BJ (cell line): ENCODE data around the gene CNTN1. TPM values are rescaled to one million over a fixed set of nuclear protein-coding genes. Genes with fewer than 3 reads are reported as not detected.

Experiments used
- CTCF ChIA-PET: fragments of 350-600 bp; formaldehyde crosslinking; extraction: SDS; loops from one replicate; lab custom pipeline; 2021; ENCODE audit warnings: antibody characterized with exemption, inconsistent platforms; lab: Yijun Ruan, JAX
- POLR2A ChIA-PET: fragments of 300-600 bp; sonication (Branson Sonifier 250); formaldehyde crosslinking; extraction: SDS; loops from one replicate; lab custom pipeline; 2021; ENCODE audit warnings: antibody characterized with exemption; lab: Charles Lee
- DNase-seq: peaks from one replicate; pipeline ENCODE4 v3.0.0-alpha.2; 2011; ENCODE audit warnings: low read depth
- H3K27me3 ChIP-seq: 2 replicates; pipeline ENCODE4 v1.6.0; 2011; ENCODE audit warnings: low read length; ENCODE audit not compliant: control insufficient read depth, insufficient read depth
- H3K36me3 ChIP-seq: 2 replicates; pipeline ENCODE4 v1.5.1; 2011; ENCODE audit warnings: low read length; ENCODE audit not compliant: control insufficient read depth, insufficient read depth
- H3K4me3 ChIP-seq: 2 replicates; pipeline ENCODE4 v1.5.1; 2011; ENCODE audit warnings: low read depth, mild to moderate bottlenecking, control low read depth, low read length
- polyA plus RNA-seq: library from polyadenylated mRNA; depleted of rRNA; stranded (reverse); fragments of >200 nt; gene quantifications from 2 replicates; pipeline ENCODE4 v1.2.3, GENCODE V29; 2011
- TF ChIP-seq, protein P1 (sequence below): IDR thresholded peaks from 2 replicates; pipeline ENCODE4 v1.5.1; 2011; ENCODE audit warnings: low read depth, mild to moderate bottlenecking, control low read depth, inconsistent platforms, low read length, moderate library complexity; ENCODE audit not compliant: insufficient read depth

The CNTN1 gene
- polyA plus RNA-seq, 1 experiment, result 0.40 TPM

- no peak for DNase-seq
- no peak overlapping the region for H3K4me3 ChIP-seq
- CTCF ChIA-PET, result no interaction called here
- H3K27me3 ChIP-seq, result no peaks in the 10 kb centered on the region
- POLR2A ChIA-PET, result no interaction called here
- H3K36me3 ChIP-seq, result no peaks in the 10 kb centered on the region
- TF ChIP-seq, protein P1, sequence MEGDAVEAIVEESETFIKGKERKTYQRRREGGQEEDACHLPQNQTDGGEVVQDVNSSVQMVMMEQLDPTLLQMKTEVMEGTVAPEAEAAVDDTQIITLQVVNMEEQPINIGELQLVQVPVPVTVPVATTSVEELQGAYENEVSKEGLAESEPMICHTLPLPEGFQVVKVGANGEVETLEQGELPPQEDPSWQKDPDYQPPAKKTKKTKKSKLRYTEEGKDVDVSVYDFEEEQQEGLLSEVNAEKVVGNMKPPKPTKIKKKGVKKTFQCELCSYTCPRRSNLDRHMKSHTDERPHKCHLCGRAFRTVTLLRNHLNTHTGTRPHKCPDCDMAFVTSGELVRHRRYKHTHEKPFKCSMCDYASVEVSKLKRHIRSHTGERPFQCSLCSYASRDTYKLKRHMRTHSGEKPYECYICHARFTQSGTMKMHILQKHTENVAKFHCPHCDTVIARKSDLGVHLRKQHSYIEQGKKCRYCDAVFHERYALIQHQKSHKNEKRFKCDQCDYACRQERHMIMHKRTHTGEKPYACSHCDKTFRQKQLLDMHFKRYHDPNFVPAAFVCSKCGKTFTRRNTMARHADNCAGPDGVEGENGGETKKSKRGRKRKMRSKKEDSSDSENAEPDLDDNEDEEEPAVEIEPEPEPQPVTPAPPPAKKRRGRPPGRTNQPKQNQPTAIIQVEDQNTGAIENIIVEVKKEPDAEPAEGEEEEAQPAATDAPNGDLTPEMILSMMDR, result no peak
Measured at GRCh38 chr12:40681148-40681547, 11.1 kb upstream of the CNTN1 start.

DNA sequence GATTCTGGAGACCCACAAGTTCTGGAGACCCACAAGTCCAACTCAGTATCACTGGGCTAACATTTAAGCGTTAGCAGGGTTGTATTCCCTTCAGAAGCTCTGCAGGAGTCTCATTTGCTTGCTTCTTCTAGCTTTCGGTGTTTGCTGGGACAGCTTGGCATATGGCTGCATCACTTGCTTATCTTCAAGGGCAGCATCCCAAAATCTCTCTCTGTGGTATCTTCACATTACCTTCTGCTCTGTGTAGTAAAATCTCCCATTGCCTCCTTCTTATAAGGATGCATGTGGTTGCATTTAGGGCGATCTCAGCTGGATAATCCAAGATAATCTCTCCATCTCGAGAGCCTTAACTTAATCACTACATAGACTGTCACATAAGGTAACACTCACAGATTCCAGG, 7.3 kb upstream of the CNTN1 start:
- H3K27me3 ChIP-seq, result no peaks in the 10 kb centered on the region
- ChIA-PET CTCF (no interaction called here), POLR2A (no interaction called here)
- DNase-seq, result no peak
- TF ChIP-seq, protein P1, result no peak
- no peak overlapping the region for H3K4me3 ChIP-seq
- H3K36me3 ChIP-seq, result no peaks in the 10 kb centered on the region

DNA sequence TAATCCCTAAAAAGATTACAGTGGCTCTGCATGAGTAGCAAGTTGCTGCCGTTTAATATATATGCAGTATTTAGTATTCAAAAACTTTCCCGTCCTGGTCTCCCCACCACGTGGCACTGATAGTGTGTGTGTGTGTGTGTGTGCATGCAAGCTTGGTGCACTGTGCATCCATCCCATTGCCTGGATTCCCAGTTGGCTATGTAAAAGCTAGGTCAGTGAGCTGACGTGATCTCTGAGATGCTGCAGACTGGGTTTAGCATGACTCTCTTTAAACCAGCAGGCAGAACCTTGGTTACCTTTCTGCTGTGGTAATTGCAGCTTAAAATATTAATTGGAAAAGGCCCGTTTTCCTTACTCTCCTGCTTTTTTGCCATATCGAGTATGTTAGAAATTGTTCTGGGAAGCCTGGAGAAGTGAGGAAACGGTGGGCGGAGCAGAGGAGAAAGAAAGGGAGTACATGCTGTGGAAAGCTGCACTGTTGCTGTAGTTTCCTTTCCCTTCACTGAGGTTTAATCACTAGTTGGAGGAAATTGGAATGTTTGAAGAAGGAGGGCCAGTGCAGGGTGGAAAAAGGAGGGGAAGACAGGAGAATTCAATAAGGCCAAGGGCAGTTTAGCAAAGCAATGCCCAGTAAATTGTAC, 4.0 kb upstream of the CNTN1 start:
- ChIA-PET POLR2A (no interaction called here), CTCF (no interaction called here)
- no peak overlapping the region for H3K4me3 ChIP-seq
- no peaks in the 10 kb centered on the region for H3K36me3 ChIP-seq
- peaks cover 3% of the 10 kb centered on the region for H3K27me3 ChIP-seq
- TF ChIP-seq, protein P1, result no peak
- DNase-seq, result no peak

DNA sequence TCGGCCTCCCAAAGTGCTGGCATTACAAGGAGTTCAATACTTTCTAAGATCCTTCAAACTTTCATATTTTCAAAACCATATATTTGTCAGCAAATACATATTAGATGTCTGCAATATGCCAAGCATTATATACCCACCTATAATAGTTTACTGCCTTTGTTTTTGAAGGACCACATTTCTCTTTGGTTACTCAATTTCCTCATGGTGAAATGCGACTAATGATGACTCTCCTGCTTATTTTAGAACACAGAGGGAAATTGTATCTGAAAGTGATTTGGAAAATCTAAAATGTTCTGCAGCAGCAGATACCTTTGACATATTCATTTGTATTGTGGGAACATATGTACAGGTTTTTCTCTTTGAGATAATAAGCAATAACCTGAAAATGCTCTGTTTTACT, 2.7 kb upstream of the CNTN1 start:
- Histone ChIP-seq H3K36me3 (no peaks in the 10 kb centered on the region), H3K27me3 (peaks cover 6% of the 10 kb centered on the region), H3K4me3 (no peak overlapping the region)
- CTCF ChIA-PET, result no interaction called here
- POLR2A ChIA-PET, result no interaction called here
- DNase-seq, result no peak
- TF ChIP-seq, protein P1, result no peak

DNA sequence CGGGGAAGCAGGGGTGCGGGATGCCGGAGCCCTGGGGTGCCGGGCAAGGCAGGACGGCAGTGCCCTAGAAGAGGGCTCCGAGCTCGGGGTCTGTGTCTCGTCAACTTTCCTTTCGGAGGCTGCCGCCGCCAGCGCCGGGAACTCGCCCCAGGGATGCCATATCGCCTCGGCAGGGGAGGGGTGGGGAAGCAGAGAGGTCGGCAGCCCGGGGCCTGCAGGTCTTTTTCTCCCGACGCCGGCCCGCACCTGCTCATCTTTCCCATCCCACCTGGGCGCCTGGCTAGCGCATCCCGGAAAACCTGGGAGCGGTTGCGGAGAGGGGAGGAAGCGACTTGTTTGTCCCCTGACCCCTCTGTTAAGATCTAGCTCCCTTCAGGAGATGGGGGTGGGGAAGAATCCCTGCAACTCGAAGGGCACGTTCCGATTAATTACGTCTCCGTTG, 547 bp downstream of the CNTN1 start:
- TF ChIP-seq, protein P1, result no peak
- CTCF ChIA-PET, result interaction anchor here (0.6 kb wide), 1 partner anchor 24 kb away, joined by 3 read pairs; no protein-coding TSS in a partner anchor
- no peak for DNase-seq
- peaks cover 6% of the 10 kb centered on the region for H3K27me3 ChIP-seq
- peak overlapping the region; percentile 25 for H3K4me3 ChIP-seq
- H3K36me3 ChIP-seq, result no peaks in the 10 kb centered on the region
- POLR2A ChIA-PET, result no interaction called here
